OCI-LY7 (cell line): ENCODE data around the gene PXN.

Experiments used
- EZH2phosphoT487 ChIP-seq: fragments of 200-600 bp; sonication (generic); IDR thresholded peaks from 2 replicates; pipeline ENCODE4 v1.6.1; 2018; ENCODE audit warnings: low read depth, borderline replicate concordance, mild to moderate bottlenecking, mixed run types, antibody characterized with exemption, low read length, moderate library complexity, mixed read lengths
- TF ChIP-seq, protein P1 (sequence below): fragments of 200-600 bp; sonication (generic); conservative IDR thresholded peaks from 2 replicates; pipeline ENCODE4 v1.5.1; 2014; ENCODE audit warnings: mild to moderate bottlenecking, antibody characterized with exemption, low read length, moderate library complexity, mixed read lengths

DNA sequence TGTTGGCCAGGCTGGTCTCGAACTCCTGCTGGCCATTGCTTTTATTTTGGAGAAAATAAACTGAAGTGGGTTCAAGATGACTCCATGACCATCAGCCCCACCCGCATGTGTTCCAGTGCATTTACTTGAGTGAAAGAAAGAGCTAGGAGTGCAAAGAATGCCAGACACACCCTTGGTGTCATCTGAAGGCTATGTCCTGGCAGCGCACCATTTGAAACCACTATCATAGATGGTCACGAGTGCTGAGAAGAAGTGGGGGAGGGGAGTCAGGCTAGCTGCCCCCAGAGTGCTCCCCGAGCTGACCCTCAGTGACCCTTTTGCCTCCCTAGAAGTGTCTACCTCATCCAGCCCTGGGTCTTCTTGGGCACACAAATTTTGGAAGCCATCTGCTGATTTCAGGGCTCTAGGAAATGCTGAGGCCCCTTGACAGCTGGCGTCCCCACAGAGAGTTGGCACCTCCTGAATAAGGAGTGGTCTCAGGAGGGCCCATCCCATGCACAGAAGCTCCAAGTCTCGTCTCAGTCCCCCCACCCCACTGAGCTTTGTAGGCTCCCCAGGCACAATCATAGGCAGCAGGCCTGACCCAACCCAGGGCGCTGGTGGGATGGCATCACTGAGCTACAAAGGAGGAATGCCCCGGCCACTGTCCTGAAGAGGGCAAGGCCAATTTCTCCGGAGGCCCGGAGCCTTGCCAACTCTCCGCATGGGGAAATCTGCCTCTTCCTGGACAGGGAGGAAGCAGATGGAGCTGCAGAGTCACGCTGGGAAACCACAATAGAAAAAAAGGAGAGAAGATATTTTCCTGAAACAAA lies 28.0 kb downstream of the PXN start:
- TF ChIP-seq, protein P1, sequence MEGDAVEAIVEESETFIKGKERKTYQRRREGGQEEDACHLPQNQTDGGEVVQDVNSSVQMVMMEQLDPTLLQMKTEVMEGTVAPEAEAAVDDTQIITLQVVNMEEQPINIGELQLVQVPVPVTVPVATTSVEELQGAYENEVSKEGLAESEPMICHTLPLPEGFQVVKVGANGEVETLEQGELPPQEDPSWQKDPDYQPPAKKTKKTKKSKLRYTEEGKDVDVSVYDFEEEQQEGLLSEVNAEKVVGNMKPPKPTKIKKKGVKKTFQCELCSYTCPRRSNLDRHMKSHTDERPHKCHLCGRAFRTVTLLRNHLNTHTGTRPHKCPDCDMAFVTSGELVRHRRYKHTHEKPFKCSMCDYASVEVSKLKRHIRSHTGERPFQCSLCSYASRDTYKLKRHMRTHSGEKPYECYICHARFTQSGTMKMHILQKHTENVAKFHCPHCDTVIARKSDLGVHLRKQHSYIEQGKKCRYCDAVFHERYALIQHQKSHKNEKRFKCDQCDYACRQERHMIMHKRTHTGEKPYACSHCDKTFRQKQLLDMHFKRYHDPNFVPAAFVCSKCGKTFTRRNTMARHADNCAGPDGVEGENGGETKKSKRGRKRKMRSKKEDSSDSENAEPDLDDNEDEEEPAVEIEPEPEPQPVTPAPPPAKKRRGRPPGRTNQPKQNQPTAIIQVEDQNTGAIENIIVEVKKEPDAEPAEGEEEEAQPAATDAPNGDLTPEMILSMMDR: no peak
- no peak for TF ChIP-seq EZH2phosphoT487
